HepG2 (cell line): ENCODE data around the gene GTF3C5. TPM values are rescaled to one million over a fixed set of nuclear protein-coding genes. Genes with fewer than 3 reads are reported as not detected.
A peak's percentile ranks its signal among the peaks of the same experiment; 100 is the strongest.

Source experiments
- CBX5 ChIP-seq: sonication (generic); formaldehyde crosslinking; IDR thresholded peaks from 2 replicates; pipeline ENCODE4 v1.4.0; 2020; ENCODE audit warnings: missing genetic modification reagents, borderline replicate concordance
- EHMT2 ChIP-seq: fragments of 200-600 bp; sonication (generic); IDR thresholded peaks from 2 replicates; pipeline ENCODE4 v1.7.0; 2017; ENCODE audit warnings: antibody characterized with exemption, low read depth, low read length, borderline replicate concordance
- GABPB1 ChIP-seq: IDR thresholded peaks from 2 replicates; pipeline ENCODE4 v1.6.1; 2016; ENCODE audit warnings: mild to moderate bottlenecking, missing genetic modification reagents, moderate library complexity, missing compliant biosample characterization
- GTF3A ChIP-seq: sonication (generic); formaldehyde crosslinking; conservative IDR thresholded peaks from 2 replicates; pipeline ENCODE4 v1.4.0; 2020; ENCODE audit warnings: mild to moderate bottlenecking, missing genetic modification reagents
- HMG20B ChIP-seq: conservative IDR thresholded peaks from 2 replicates; pipeline ENCODE4 v1.6.1; 2016; ENCODE audit warnings: missing genetic modification reagents, missing compliant biosample characterization
- MED1 ChIP-seq: sonication (generic); formaldehyde crosslinking; IDR thresholded peaks from 2 replicates; pipeline ENCODE4 v1.4.0; 2020; ENCODE audit warnings: missing genetic modification reagents
- NFKBIZ ChIP-seq: IDR thresholded peaks from 2 replicates; pipeline ENCODE4 v1.6.1; 2018; ENCODE audit warnings: missing genetic modification reagents, missing compliant biosample characterization
- NR2F2 ChIP-seq: IDR thresholded peaks from 2 replicates; pipeline ENCODE4 v1.6.1; 2012; ENCODE audit warnings: low read depth, inconsistent platforms, borderline replicate concordance
- NRL ChIP-seq: sonication (generic); formaldehyde crosslinking; IDR thresholded peaks from 2 replicates; pipeline ENCODE4 v1.5.0; 2020; ENCODE audit warnings: missing genetic modification reagents, mild to moderate bottlenecking, moderate library complexity, borderline replicate concordance
- PAF1 ChIP-seq: IDR thresholded peaks from 2 replicates; pipeline ENCODE4 v1.6.1; 2016; ENCODE audit warnings: missing genetic modification reagents, missing compliant biosample characterization
- PRDM10 ChIP-seq: sonication (generic); formaldehyde crosslinking; IDR thresholded peaks from 2 replicates; pipeline ENCODE4 v1.4.0; 2020; ENCODE audit warnings: low read depth, missing genetic modification reagents
- SALL2 ChIP-seq: sonication (generic); formaldehyde crosslinking; IDR thresholded peaks from 2 replicates; pipeline ENCODE4 v1.8.1; 2023; ENCODE audit warnings: mild to moderate bottlenecking, missing genetic modification reagents, inconsistent platforms
- SUZ12 ChIP-seq: fragments of 150-350 bp; IDR thresholded peaks from 2 replicates; pipeline ENCODE4 v1.6.1; 2014; ENCODE audit warnings: low read depth, low read length
- TFAP4 ChIP-seq: sonication (generic); IDR thresholded peaks from 2 replicates; pipeline ENCODE4 v1.6.1; 2016; ENCODE audit warnings: low read depth, borderline replicate concordance
- ZBTB38 ChIP-seq: sonication (generic); formaldehyde crosslinking; IDR thresholded peaks from 2 replicates; pipeline ENCODE4 v1.5.1; 2020; ENCODE audit warnings: mild to moderate bottlenecking, missing genetic modification reagents
- ZNF263 ChIP-seq: sonication (generic); formaldehyde crosslinking; IDR thresholded peaks from 2 replicates; pipeline ENCODE4 v1.4.0; 2020; ENCODE audit warnings: missing genetic modification reagents
- ZNF331 ChIP-seq: sonication (generic); formaldehyde crosslinking; IDR thresholded peaks from 2 replicates; pipeline ENCODE4 v1.4.0; 2020; ENCODE audit warnings: missing genetic modification reagents
- ZNF503 ChIP-seq: sonication (generic); formaldehyde crosslinking; IDR thresholded peaks from 2 replicates; pipeline ENCODE4 v1.4.0; 2020; ENCODE audit warnings: missing genetic modification reagents
- ZNF597 ChIP-seq: sonication (generic); formaldehyde crosslinking; IDR thresholded peaks from 2 replicates; pipeline ENCODE4 v1.5.0; 2020; ENCODE audit warnings: missing genetic modification reagents
- ZNF710 ChIP-seq: sonication (generic); formaldehyde crosslinking; IDR thresholded peaks from 2 replicates; pipeline ENCODE4 v1.5.0; 2020; ENCODE audit warnings: mild to moderate bottlenecking, missing genetic modification reagents, borderline replicate concordance
- ZNF883 ChIP-seq: sonication (generic); formaldehyde crosslinking; IDR thresholded peaks from 2 replicates; pipeline ENCODE4 v1.5.1; 2020; ENCODE audit warnings: mild to moderate bottlenecking, missing genetic modification reagents; ENCODE audit errors: not compliant biosample characterization
- ZSCAN21 ChIP-seq: sonication (generic); formaldehyde crosslinking; IDR thresholded peaks from 2 replicates; pipeline ENCODE4 v1.8.0; 2022; ENCODE audit warnings: mild to moderate bottlenecking, missing genetic modification reagents, moderate library complexity, borderline replicate concordance
- polyA plus RNA-seq, 8 experiments: library from polyadenylated mRNA; depleted of rRNA in 3 of 8; stranded (reverse) in 7 of 8; unstranded in 1 of 8; fragments of >200 nt; fragmentation: Illumina TruSeq in 4 of 8; extraction: Trizol in 4 of 8; gene quantifications; 2 replicates each; pipeline versions ENCODE4 v1.2.1 to v1.2.3, GENCODE V29; 2011 to 2016; ENCODE audit warnings: low read depth in 4 of 8, missing spikeins in 1 of 8, mixed read lengths in 1 of 8; ENCODE audit not compliant: insufficient read depth in 1 of 8
- total RNA-seq, 5 experiments: library from RNA; depleted of rRNA; stranded (reverse); fragments of >200 nt; fragmentation: Illumina TruSeq; extraction: Trizol; gene quantifications; 2 replicates each; pipeline ENCODE4 v1.2.3, GENCODE V29; 2016; ENCODE audit warnings: low read depth in 1 of 5

The GTF3C5 gene
- total and polyA plus RNA-seq, 2 of the 13 experiments (the other 11 are each of a cell fraction or from before 2014, with no cell fraction given): 66.9 to 92.6 TPM

GRCh38 chr9:132997591-132997990, 33.2 kb upstream of the GTF3C5 start (continued):
- TF ChIP-seq EHMT2 (no peak), MED1 (CRISPR knock-in tag) (peak; percentile 34; the same call in 1 of the 2 replicates), ZNF263 (CRISPR knock-in tag) (peak; percentile 69), ZNF597 (CRISPR knock-in tag) (no peak), NRL (CRISPR knock-in tag) (no peak), ZSCAN21 (CRISPR knock-in tag) (no peak), HMG20B (CRISPR knock-in tag) (0 out of 2 replicates have a peak, but pooled peaks have one; percentile 23), SALL2 (CRISPR knock-in tag) (no peak), ZNF331 (no peak), PRDM10 (CRISPR knock-in tag) (no peak), TFAP4 (peak; percentile 92), ZNF710 (CRISPR knock-in tag) (no peak), NFKBIZ (CRISPR knock-in tag) (no peak), GABPB1 (CRISPR knock-in tag) (no peak), ZBTB38 (CRISPR knock-in tag) (no peak), ZNF883 (no peak), ZNF503 (CRISPR knock-in tag) (no peak), SUZ12 (no peak), PAF1 (CRISPR knock-in tag) (no peak), NR2F2 (no peak), CBX5 (CRISPR knock-in tag) (no peak), GTF3A (CRISPR knock-in tag) (no peak)
